Measurements from ENCODE around the gene R3HDM4. TPM values are rescaled to one million over a fixed set of nuclear protein-coding genes. Genes with fewer than 3 reads are reported as not detected.

The R3HDM4 gene
- total RNA-seq, 1 experiment from 2014 or later, result 57.7 TPM

DNA sequence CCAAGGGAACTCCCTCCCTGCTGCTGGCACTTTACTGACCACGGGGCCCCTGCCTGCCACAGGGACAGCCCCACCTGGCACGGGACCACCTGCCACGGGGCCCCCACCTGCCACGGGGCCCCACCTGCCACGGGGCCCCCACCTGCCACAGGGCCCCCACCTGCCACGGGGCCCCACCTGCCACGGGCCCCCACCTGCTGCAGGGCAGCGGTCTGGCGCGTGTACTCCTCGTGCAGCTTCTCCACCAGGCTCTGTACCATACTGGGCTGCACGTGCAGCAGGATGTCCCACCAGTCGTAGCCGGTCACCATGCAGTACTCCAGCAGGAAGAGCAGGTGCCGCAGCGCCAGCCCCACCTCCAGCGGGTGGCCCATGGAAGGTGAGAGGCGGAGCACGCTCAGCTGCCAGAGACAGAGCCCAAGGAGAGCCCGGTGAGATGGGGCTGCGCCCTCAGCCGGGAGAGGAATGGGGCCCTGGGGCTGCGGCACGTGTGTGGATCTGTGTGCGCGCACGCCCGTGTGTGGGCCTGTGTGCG, 36.2 kb downstream of the R3HDM4 start:
- no peak overlapping the region for H3K4me3 ChIP-seq (ENCODE audit: low read depth, low read length)
- peaks cover 53% of the 10 kb centered on the region for H3K36me3 Mint-ChIP-seq (ENCODE audit: insufficient read depth, unreplicated experiment)
- H3K27me3 Mint-ChIP-seq (ENCODE audit: insufficient read depth, unreplicated experiment), result no peaks in the 10 kb centered on the region
- no peak overlapping the region for H3K4me3 Mint-ChIP-seq (ENCODE audit: unreplicated experiment)
- TF ChIP-seq CTCF (IDR thresholded peaks at IDR 0.05; ENCODE audit: insufficient read depth in 1 of 2, low read depth in 1 of 2, low read length in 1 of 2, severe bottlenecking in 1 of 2, unreplicated experiment in 1 of 2), result no peak
- DNase-seq, result no peak
- H3K36me3 ChIP-seq (ENCODE audit: control insufficient read depth, insufficient read depth, low read length), result peaks cover 1% of the 10 kb centered on the region; the same call in 1 of the 2 replicates
- intact Hi-C loops (cut with micrococcal nuclease; ENCODE audit: unreplicated experiment), result no loop called here
- no peaks in the 10 kb centered on the region for H3K9me3 ChIP-seq
- H3K27me3 ChIP-seq (replicated peaks; ENCODE audit: control insufficient read depth, insufficient read depth, low read length), result no peaks in the 10 kb centered on the region
- H3K4me1 ChIP-seq, result no peaks in the 10 kb centered on the region
- ChIA-PET CTCF (no interaction called here), POLR2A (no interaction called here)
- H3K4me1 Mint-ChIP-seq (ENCODE audit: low read depth, unreplicated experiment), result no peaks in the 10 kb centered on the region
- H3K27ac Mint-ChIP-seq (ENCODE audit: unreplicated experiment), result no peak overlapping the region
- no TSS peak for BruUV-seq (replicated peaks)
- no peaks in the 10 kb centered on the region for H3K9me3 Mint-ChIP-seq (ENCODE audit: unreplicated experiment)

GRCh38 chr19:876089-876488, 36.9 kb downstream of the R3HDM4 start:
- TF ChIP-seq CTCF (IDR thresholded peaks at IDR 0.05; ENCODE audit: insufficient read depth in 1 of 2, low read depth in 1 of 2, low read length in 1 of 2, severe bottlenecking in 1 of 2, unreplicated experiment in 1 of 2), result no peak
- no peaks in the 10 kb centered on the region for H3K9me3 ChIP-seq
- ChIA-PET POLR2A (no interaction called here), CTCF (no interaction called here)
- Mint-ChIP-seq H3K4me1 (ENCODE audit: low read depth, unreplicated experiment) (no peaks in the 10 kb centered on the region), H3K27me3 (ENCODE audit: insufficient read depth, unreplicated experiment) (no peaks in the 10 kb centered on the region), H3K4me3 (ENCODE audit: unreplicated experiment) (no peak overlapping the region), H3K9me3 (ENCODE audit: unreplicated experiment) (no peaks in the 10 kb centered on the region), H3K27ac (ENCODE audit: unreplicated experiment) (no peak overlapping the region), H3K36me3 (ENCODE audit: insufficient read depth, unreplicated experiment) (peaks cover 53% of the 10 kb centered on the region)
- H3K36me3 ChIP-seq (ENCODE audit: control insufficient read depth, insufficient read depth, low read length), result peaks cover 1% of the 10 kb centered on the region
- no peak overlapping the region for H3K4me3 ChIP-seq (ENCODE audit: low read depth, low read length)
- H3K4me1 ChIP-seq, result no peaks in the 10 kb centered on the region
- no peaks in the 10 kb centered on the region for H3K27me3 ChIP-seq (replicated peaks; ENCODE audit: control insufficient read depth, insufficient read depth, low read length)
- BruUV-seq (replicated peaks), result no TSS peak
- intact Hi-C loops (cut with micrococcal nuclease; ENCODE audit: unreplicated experiment), result no loop called here
- no peak for DNase-seq

DNA sequence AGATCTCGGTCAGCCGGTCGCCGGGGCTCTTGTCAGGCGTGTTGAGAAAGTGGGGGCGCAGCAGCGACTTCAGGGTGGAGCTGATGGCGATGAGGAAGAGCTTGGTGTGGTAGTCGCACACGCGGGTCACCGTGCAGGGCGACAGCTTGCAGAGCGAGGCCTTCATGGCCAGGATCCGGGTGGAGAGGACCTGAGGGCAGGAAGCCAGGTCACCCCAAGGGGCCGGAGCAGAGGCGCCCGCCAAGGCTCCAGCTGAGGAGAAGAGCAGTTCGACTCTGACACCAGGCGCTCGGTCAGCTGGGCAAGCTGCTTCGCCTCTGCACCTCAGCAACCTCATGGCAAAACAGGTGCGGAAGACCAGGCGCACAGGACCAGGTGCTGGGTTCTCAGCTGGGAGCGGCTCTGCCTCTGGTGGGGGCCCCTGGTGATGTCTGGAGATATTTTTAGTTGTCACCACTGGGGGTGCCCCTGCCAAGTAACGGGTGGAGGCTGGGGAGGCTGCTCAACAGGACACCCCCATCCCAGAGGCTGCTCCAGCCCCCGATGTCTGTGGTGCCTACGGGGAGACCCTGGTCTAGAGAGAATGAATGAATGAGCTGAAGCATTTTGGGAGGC, 37.6 kb downstream of the R3HDM4 start:
- POLR2A ChIA-PET, result no interaction called here
- Histone ChIP-seq H3K27me3 (replicated peaks; ENCODE audit: control insufficient read depth, insufficient read depth, low read length) (no peaks in the 10 kb centered on the region), H3K4me1 (no peaks in the 10 kb centered on the region), H3K36me3 (ENCODE audit: control insufficient read depth, insufficient read depth, low read length) (peaks cover 3% of the 10 kb centered on the region), H3K4me3 (ENCODE audit: low read depth, low read length) (no peak overlapping the region), H3K9me3 (no peaks in the 10 kb centered on the region)
- Mint-ChIP-seq H3K27me3 (ENCODE audit: insufficient read depth, unreplicated experiment) (no peaks in the 10 kb centered on the region), H3K4me1 (ENCODE audit: low read depth, unreplicated experiment) (no peaks in the 10 kb centered on the region), H3K36me3 (ENCODE audit: insufficient read depth, unreplicated experiment) (peaks cover 59% of the 10 kb centered on the region), H3K4me3 (ENCODE audit: unreplicated experiment) (no peak overlapping the region), H3K27ac (ENCODE audit: unreplicated experiment) (no peak overlapping the region), H3K9me3 (ENCODE audit: unreplicated experiment) (no peaks in the 10 kb centered on the region)
- no TSS peak for BruUV-seq (replicated peaks)
- intact Hi-C loops (cut with micrococcal nuclease; ENCODE audit: unreplicated experiment), result no loop called here
- no peak for DNase-seq
- TF ChIP-seq CTCF (IDR thresholded peaks at IDR 0.05; ENCODE audit: insufficient read depth in 1 of 2, low read depth in 1 of 2, low read length in 1 of 2, severe bottlenecking in 1 of 2, unreplicated experiment in 1 of 2), result no peak
- CTCF ChIA-PET, result no interaction called here
